ENCODE results near the gene IGFBP6.

Gene IGFBP6

GRCh38 chr12:53090554-53090953, 6.9 kb upstream of the IGFBP6 start:
- Histone ChIP-seq H3K36me3 (replicated peaks; ENCODE audit: insufficient read depth, low read length) (no peaks in the 10 kb centered on the region), H3K9me2 (replicated peaks; ENCODE audit: insufficient read depth, low read length) (no peaks in the 10 kb centered on the region), H3K4me3 (ENCODE audit: low read length) (no peak overlapping the region), H3F3A (ENCODE audit: insufficient read depth, low read length) (no peaks in the 10 kb centered on the region), H3K4me2 (ENCODE audit: low read depth, low read length) (no peak overlapping the region), H3K79me2 (ENCODE audit: low read length) (no peaks in the 10 kb centered on the region), H2AFZ (ENCODE audit: low read length) (no peak overlapping the region), H4K20me1 (ENCODE audit: insufficient read depth, low read length) (no peaks in the 10 kb centered on the region), H3K27me3 (replicated peaks; ENCODE audit: insufficient read depth, low read length) (no peaks in the 10 kb centered on the region), H3K27ac (ENCODE audit: low read length) (no peak overlapping the region), H3K9me3 (replicated peaks; ENCODE audit: insufficient read depth, low read length) (no peaks in the 10 kb centered on the region), H3K4me1 (ENCODE audit: low read length) (no peaks in the 10 kb centered on the region), H3K9ac (ENCODE audit: low read length) (no peak overlapping the region)
- DNase-seq = no peak
- no peak for TF ChIP-seq EZH2 (optimal IDR thresholded peaks at IDR 0.05; ENCODE audit: low read depth, low read length)
- no peak for TF ChIP-seq EZH2phosphoT487 (IDR thresholded peaks at IDR 0.05; ENCODE audit: low read length)
- TF ChIP-seq, protein P1, sequence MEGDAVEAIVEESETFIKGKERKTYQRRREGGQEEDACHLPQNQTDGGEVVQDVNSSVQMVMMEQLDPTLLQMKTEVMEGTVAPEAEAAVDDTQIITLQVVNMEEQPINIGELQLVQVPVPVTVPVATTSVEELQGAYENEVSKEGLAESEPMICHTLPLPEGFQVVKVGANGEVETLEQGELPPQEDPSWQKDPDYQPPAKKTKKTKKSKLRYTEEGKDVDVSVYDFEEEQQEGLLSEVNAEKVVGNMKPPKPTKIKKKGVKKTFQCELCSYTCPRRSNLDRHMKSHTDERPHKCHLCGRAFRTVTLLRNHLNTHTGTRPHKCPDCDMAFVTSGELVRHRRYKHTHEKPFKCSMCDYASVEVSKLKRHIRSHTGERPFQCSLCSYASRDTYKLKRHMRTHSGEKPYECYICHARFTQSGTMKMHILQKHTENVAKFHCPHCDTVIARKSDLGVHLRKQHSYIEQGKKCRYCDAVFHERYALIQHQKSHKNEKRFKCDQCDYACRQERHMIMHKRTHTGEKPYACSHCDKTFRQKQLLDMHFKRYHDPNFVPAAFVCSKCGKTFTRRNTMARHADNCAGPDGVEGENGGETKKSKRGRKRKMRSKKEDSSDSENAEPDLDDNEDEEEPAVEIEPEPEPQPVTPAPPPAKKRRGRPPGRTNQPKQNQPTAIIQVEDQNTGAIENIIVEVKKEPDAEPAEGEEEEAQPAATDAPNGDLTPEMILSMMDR (IDR thresholded peaks at IDR 0.05; ENCODE audit: low read length) = no peak

DNA sequence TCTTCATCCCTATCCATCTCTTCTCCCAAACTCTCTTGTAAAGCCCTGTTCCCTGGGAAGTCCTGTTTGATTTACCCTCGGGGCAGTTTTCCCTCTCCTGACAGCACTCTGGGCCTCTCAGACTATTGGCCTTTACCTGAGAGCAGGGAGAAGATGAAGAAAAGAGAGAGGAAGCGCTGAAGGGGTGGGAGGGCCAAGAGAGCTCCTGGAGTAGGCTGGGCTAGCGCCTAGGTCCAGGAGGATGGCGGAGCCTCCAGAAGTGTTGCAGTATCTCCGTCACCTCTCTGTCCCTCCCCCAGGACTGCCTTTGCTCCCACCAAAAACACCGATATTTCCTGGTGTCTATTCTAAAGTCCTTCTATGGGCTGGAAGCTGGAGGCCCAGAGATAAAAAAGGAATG, 5.7 kb upstream of the IGFBP6 start:
- Histone ChIP-seq H3K79me2 (ENCODE audit: low read length) (no peaks in the 10 kb centered on the region), H4K20me1 (ENCODE audit: insufficient read depth, low read length) (no peaks in the 10 kb centered on the region), H3F3A (ENCODE audit: insufficient read depth, low read length) (no peaks in the 10 kb centered on the region), H3K9me2 (replicated peaks; ENCODE audit: insufficient read depth, low read length) (no peaks in the 10 kb centered on the region), H3K9me3 (replicated peaks; ENCODE audit: insufficient read depth, low read length) (no peaks in the 10 kb centered on the region), H3K36me3 (replicated peaks; ENCODE audit: insufficient read depth, low read length) (no peaks in the 10 kb centered on the region), H3K27me3 (replicated peaks; ENCODE audit: insufficient read depth, low read length) (0 out of 2 replicates have a peak, but pooled peaks cover under 1% of the 10 kb centered on the region), H3K4me1 (ENCODE audit: low read length) (no peaks in the 10 kb centered on the region), H3K9ac (ENCODE audit: low read length) (no peak overlapping the region), H3K4me2 (ENCODE audit: low read depth, low read length) (no peak overlapping the region), H3K4me3 (ENCODE audit: low read length) (no peak overlapping the region), H3K27ac (ENCODE audit: low read length) (no peak overlapping the region), H2AFZ (ENCODE audit: low read length) (no peak overlapping the region)
- DNase-seq = no peak
- TF ChIP-seq, protein P1 (IDR thresholded peaks at IDR 0.05; ENCODE audit: low read length) = no peak
- no peak for TF ChIP-seq EZH2phosphoT487 (IDR thresholded peaks at IDR 0.05; ENCODE audit: low read length)
- no peak for TF ChIP-seq EZH2 (optimal IDR thresholded peaks at IDR 0.05; ENCODE audit: low read depth, low read length)

DNA sequence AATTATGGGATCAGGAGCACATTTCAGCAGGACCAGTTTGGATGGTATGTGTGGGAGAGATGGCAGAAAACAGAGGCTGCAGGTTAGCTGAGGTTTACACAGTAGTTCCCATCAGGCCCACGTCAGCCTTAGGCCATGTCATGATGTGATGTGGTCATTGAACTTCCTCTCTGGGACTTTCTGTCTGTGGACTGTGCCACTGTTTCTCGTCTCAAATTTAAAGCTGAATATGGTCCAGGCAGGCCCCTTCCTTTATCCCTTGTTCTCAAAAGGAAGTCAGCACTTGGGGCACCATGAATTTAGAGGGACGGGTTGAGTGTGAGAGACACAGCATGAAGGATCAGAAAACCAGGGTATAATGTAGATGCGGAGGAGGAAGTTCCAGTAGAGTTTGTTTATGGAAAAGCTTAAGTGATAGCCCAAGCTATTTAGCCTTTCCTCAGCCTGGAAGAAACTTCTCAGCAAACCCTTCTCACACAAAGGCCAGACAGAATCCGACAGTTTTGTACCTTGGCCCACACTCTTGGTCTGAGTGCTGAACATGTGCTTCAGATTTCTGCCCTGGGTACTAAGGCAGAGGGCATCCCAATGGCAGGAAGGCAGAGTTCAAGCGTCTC, 3.6 kb upstream of the IGFBP6 start:
- H2AFZ ChIP-seq (ENCODE audit: low read length) = no peak overlapping the region
- H3K9ac ChIP-seq (ENCODE audit: low read length) = no peak overlapping the region

More for the DNA sequence above, 3.6 kb upstream of the IGFBP6 start:
- H3F3A ChIP-seq (ENCODE audit: insufficient read depth, low read length) = peaks cover 4% of the 10 kb centered on the region; the same call in 1 of the 2 replicates
- H3K9me2 ChIP-seq (replicated peaks; ENCODE audit: insufficient read depth, low read length) = no peaks in the 10 kb centered on the region
- TF ChIP-seq EZH2phosphoT487 (IDR thresholded peaks at IDR 0.05; ENCODE audit: low read length) = no peak
- TF ChIP-seq, protein P1 (IDR thresholded peaks at IDR 0.05; ENCODE audit: low read length) = no peak
- TF ChIP-seq EZH2 (optimal IDR thresholded peaks at IDR 0.05; ENCODE audit: low read depth, low read length) = no peak
- H3K4me3 ChIP-seq (ENCODE audit: low read length) = no peak overlapping the region
- H4K20me1 ChIP-seq (ENCODE audit: insufficient read depth, low read length) = no peaks in the 10 kb centered on the region
- H3K4me1 ChIP-seq (ENCODE audit: low read length) = peaks cover 9% of the 10 kb centered on the region; the same call in 1 of the 2 replicates
- H3K27me3 ChIP-seq (replicated peaks; ENCODE audit: insufficient read depth, low read length) = 0 out of 2 replicates have a peak, but pooled peaks cover 7% of the 10 kb centered on the region
- no peak overlapping the region for H3K27ac ChIP-seq (ENCODE audit: low read length)
- no peaks in the 10 kb centered on the region for H3K79me2 ChIP-seq (ENCODE audit: low read length)
- DNase-seq = no peak
- no peaks in the 10 kb centered on the region for H3K36me3 ChIP-seq (replicated peaks; ENCODE audit: insufficient read depth, low read length)
- H3K9me3 ChIP-seq (replicated peaks; ENCODE audit: insufficient read depth, low read length) = no peaks in the 10 kb centered on the region
- no peak overlapping the region for H3K4me2 ChIP-seq (ENCODE audit: low read depth, low read length)
